HEK293 (cell line): ENCODE data around the gene FAM228B.

Experiments used
- CTCF ChIA-PET: fragments of 350-600 bp; formaldehyde crosslinking; extraction: SDS; loops from one replicate; lab custom pipeline; 2021; ENCODE audit warnings: antibody characterized with exemption; lab: Yijun Ruan, JAX
- POLR2A ChIA-PET: fragments of 300-600 bp; formaldehyde crosslinking; extraction: SDS; loops from one replicate; lab custom pipeline; 2020; ENCODE audit warnings: antibody characterized with exemption, inconsistent platforms; lab: Yijun Ruan, JAX
- H3K27ac ChIP-seq: fragments of 200-500 bp; sonication (Bioruptor generic); 2 replicates; pipeline ENCODE4 v1.5.1; 2014; ENCODE audit warnings: low read depth, low read length, control low read depth, inconsistent platforms; ENCODE audit errors: extremely low read depth
- H3K36me3 ChIP-seq, 2 experiments: fragments of 200-500 bp in 1 of 2; sonication (Bioruptor generic) in 1 of 2; 1 replicate in 1 of 2; 2 replicates in 1 of 2; pipeline ENCODE4 v1.5.1; 2014 to 2017; ENCODE audit warnings: inconsistent platforms in 2 of 2, low read length in 2 of 2; ENCODE audit not compliant: control insufficient read depth in 2 of 2, insufficient read depth in 1 of 2
- H3K4me1 ChIP-seq: fragments of 200-500 bp; sonication (Bioruptor generic); 2 replicates; pipeline ENCODE4 v1.5.1; 2014; ENCODE audit warnings: mild to moderate bottlenecking, low read length, inconsistent platforms; ENCODE audit not compliant: control insufficient read depth, insufficient read depth
- H3K4me3 ChIP-seq: 2 replicates; pipeline ENCODE4 v1.5.1; 2011; ENCODE audit warnings: low read depth, mild to moderate bottlenecking, control low read depth, low read length, moderate library complexity
- H3K9me3 ChIP-seq: fragments of 200-500 bp; sonication (Bioruptor generic); 2 replicates; pipeline ENCODE4 v1.5.1; 2014; ENCODE audit warnings: low read depth, low read length, inconsistent platforms; ENCODE audit not compliant: control insufficient read depth, insufficient read depth
- BCL6B ChIP-seq: fragments of 450-650 bp; formaldehyde crosslinking; IDR thresholded peaks from 2 replicates; pipeline ENCODE4 v1.5.1; 2017; ENCODE audit warnings: missing biosample characterization, missing genetic modification characterization
- EGR2 ChIP-seq: fragments of 450-650 bp; formaldehyde crosslinking; IDR thresholded peaks from 2 replicates; pipeline ENCODE4 v1.5.1; 2016; ENCODE audit warnings: low read depth, missing biosample characterization, missing genetic modification characterization
- KLF17 ChIP-seq: fragments of 450-650 bp; formaldehyde crosslinking; IDR thresholded peaks from 2 replicates; pipeline ENCODE4 v1.5.1; 2016; ENCODE audit warnings: missing biosample characterization, missing genetic modification characterization
- OVOL3 ChIP-seq: fragments of 450-650 bp; formaldehyde crosslinking; IDR thresholded peaks from 2 replicates; pipeline ENCODE4 v1.5.1; 2016; ENCODE audit warnings: missing biosample characterization, missing genetic modification characterization
- REST ChIP-seq: fragments of 450-650 bp; formaldehyde crosslinking; IDR thresholded peaks from 2 replicates; pipeline ENCODE4 v1.5.1; 2016; ENCODE audit warnings: missing biosample characterization, missing genetic modification characterization
- SALL2 ChIP-seq: fragments of 450-650 bp; formaldehyde crosslinking; IDR thresholded peaks from 2 replicates; pipeline ENCODE4 v1.5.0; 2017; ENCODE audit warnings: missing biosample characterization, mild to moderate bottlenecking, missing genetic modification characterization, borderline replicate concordance
- SETDB1 ChIP-seq: IDR thresholded peaks from one replicate; pipeline ENCODE4 v1.6.1; 2017; ENCODE audit warnings: mild to moderate bottlenecking, low read length, moderate library complexity, mixed read lengths; ENCODE audit not compliant: insufficient read length
- TRIM28 ChIP-seq: IDR thresholded peaks from 2 replicates; pipeline ENCODE4 v1.6.1; 2011; ENCODE audit warnings: low read length, control low read depth, borderline replicate concordance
- ZFHX2 ChIP-seq: fragments of 450-650 bp; formaldehyde crosslinking; conservative IDR thresholded peaks from 2 replicates; pipeline ENCODE4 v1.5.1; 2016; ENCODE audit warnings: missing biosample characterization, missing genetic modification characterization
- ZFP3 ChIP-seq: fragments of 450-650 bp; formaldehyde crosslinking; IDR thresholded peaks from 2 replicates; pipeline ENCODE4 v1.5.1; 2016; ENCODE audit warnings: low read depth, missing biosample characterization, missing genetic modification characterization
- ZNF121 ChIP-seq: fragments of 450-650 bp; formaldehyde crosslinking; IDR thresholded peaks from 2 replicates; pipeline ENCODE4 v1.5.1; 2016; ENCODE audit warnings: missing biosample characterization, missing genetic modification characterization
- ZNF148 ChIP-seq: fragments of 450-650 bp; formaldehyde crosslinking; IDR thresholded peaks from 2 replicates; pipeline ENCODE4 v1.5.0; 2017; ENCODE audit warnings: missing biosample characterization, missing genetic modification characterization, borderline replicate concordance
- ZNF221 ChIP-seq: fragments of 450-650 bp; formaldehyde crosslinking; IDR thresholded peaks from 2 replicates; pipeline ENCODE4 v1.5.1; 2017; ENCODE audit warnings: missing biosample characterization, missing genetic modification characterization, borderline replicate concordance
- ZNF23 ChIP-seq: fragments of 450-650 bp; formaldehyde crosslinking; IDR thresholded peaks from 2 replicates; pipeline ENCODE4 v1.5.1; 2016; ENCODE audit warnings: missing biosample characterization, missing genetic modification characterization, borderline replicate concordance
- ZNF335 ChIP-seq: fragments of 450-650 bp; formaldehyde crosslinking; conservative IDR thresholded peaks from 2 replicates; pipeline ENCODE4 v1.5.1; 2016; ENCODE audit warnings: missing biosample characterization, missing genetic modification characterization
- ZNF423 ChIP-seq: fragments of 450-650 bp; formaldehyde crosslinking; IDR thresholded peaks from 2 replicates; pipeline ENCODE4 v1.5.1; 2016; ENCODE audit warnings: missing biosample characterization, missing genetic modification characterization
- ZNF433 ChIP-seq: fragments of 450-650 bp; formaldehyde crosslinking; IDR thresholded peaks from 2 replicates; pipeline ENCODE4 v1.5.1; 2016; ENCODE audit warnings: missing biosample characterization, missing genetic modification characterization, low read depth
- ZNF510 ChIP-seq: fragments of 450-650 bp; formaldehyde crosslinking; IDR thresholded peaks from 2 replicates; pipeline ENCODE4 v1.5.1; 2018; ENCODE audit warnings: mild to moderate bottlenecking, missing genetic modification characterization, missing biosample characterization; ENCODE audit not compliant: insufficient replicate concordance
- ZNF530 ChIP-seq: fragments of 450-650 bp; formaldehyde crosslinking; IDR thresholded peaks from 2 replicates; pipeline ENCODE4 v1.5.1; 2016; ENCODE audit warnings: low read depth, missing biosample characterization, missing genetic modification characterization
- ZNF560 ChIP-seq: fragments of 450-650 bp; formaldehyde crosslinking; IDR thresholded peaks from 2 replicates; pipeline ENCODE4 v1.5.1; 2017; ENCODE audit warnings: missing biosample characterization, missing genetic modification characterization, borderline replicate concordance
- ZNF658 ChIP-seq: fragments of 450-650 bp; formaldehyde crosslinking; IDR thresholded peaks from 2 replicates; pipeline ENCODE4; 2016; ENCODE audit warnings: missing biosample characterization, missing genetic modification characterization
- ZNF660 ChIP-seq: fragments of 450-650 bp; IDR thresholded peaks from 2 replicates; pipeline ENCODE4 v1.5.1; 2018; ENCODE audit warnings: missing biosample characterization, mild to moderate bottlenecking, missing genetic modification characterization
- ZSCAN16 ChIP-seq: fragments of 450-650 bp; formaldehyde crosslinking; IDR thresholded peaks from 2 replicates; pipeline ENCODE4 v1.5.1; 2016; ENCODE audit warnings: missing biosample characterization, missing genetic modification characterization

Gene FAM228B

GRCh38 chr2:24210106-24210455 lies 86.8 kb downstream of the FAM228B start (continued):
- no peak for TF ChIP-seq ZNF121 (tag by site-specific recombination)
- no peak for TF ChIP-seq ZNF423 (tag by site-specific recombination)
- no peak for TF ChIP-seq SALL2 (tag by site-specific recombination)

- POLR2A ChIA-PET = no interaction called here
- TF ChIP-seq ZFHX2 = no peak
- TF ChIP-seq ZNF148 (tag by site-specific recombination) = no peak
- Histone ChIP-seq H3K36me3 (peaks cover 0 to 27% of the 10 kb centered on the region in 2 experiments; a peak in 2 of 3 replicates), H3K4me1 (no peaks in the 10 kb centered on the region), H3K9me3 (no peaks in the 10 kb centered on the region), H3K4me3 (no peak overlapping the region), H3K27ac (no peak overlapping the region)
- CTCF ChIA-PET = no interaction called here
These were observed 87.5 kb downstream of the FAM228B start for GRCh38 chr2:24210723-24211122.

- Histone ChIP-seq H3K9me3 (no peaks in the 10 kb centered on the region), H3K27ac (no peak overlapping the region), H3K4me1 (no peaks in the 10 kb centered on the region), H3K4me3 (no peak overlapping the region), H3K36me3 (peaks cover 0 to 32% of the 10 kb centered on the region in 2 experiments; a peak in 2 of 3 replicates)
- CTCF ChIA-PET = no interaction called here
- no peak for TF ChIP-seq ZNF530 (tag by site-specific recombination)
- POLR2A ChIA-PET = no interaction called here
These were observed 88.1 kb downstream of the FAM228B start for GRCh38 chr2:24211408-24211807.

- POLR2A ChIA-PET = no interaction called here
- H3K9me3 ChIP-seq = no peaks in the 10 kb centered on the region
- CTCF ChIA-PET = no interaction called here
- H3K36me3 ChIP-seq = peaks cover 0 to 16% of the 10 kb centered on the region in 2 experiments; a peak in 1 of 3 replicates
- TF ChIP-seq TRIM28 (no peak), ZNF658 (tag by site-specific recombination) (no peak), ZNF560 (no peak), ZNF510 (tag by site-specific recombination) (no peak), OVOL3 (tag by site-specific recombination) (no peak), EGR2 (tag by site-specific recombination) (no peak), ZFP3 (tag by site-specific recombination) (no peak), KLF17 (tag by site-specific recombination) (no peak), ZNF221 (tag by site-specific recombination) (no peak), ZNF660 (tag by site-specific recombination) (no peak), REST (no peak), ZNF433 (tag by site-specific recombination) (no peak), BCL6B (tag by site-specific recombination) (no peak), ZNF23 (no peak), SETDB1 (no peak), ZSCAN16 (no peak), ZNF335 (no peak)
- no peak overlapping the region for H3K4me3 ChIP-seq
- H3K4me1 ChIP-seq = no peaks in the 10 kb centered on the region
- no peak overlapping the region for H3K27ac ChIP-seq
These were observed 91.6 kb downstream of the FAM228B start for GRCh38 chr2:24214880-24215279.
